H1 (cell line): ENCODE measurements around the gene PLCXD1. TPM values are rescaled to one million over a fixed set of nuclear protein-coding genes. Genes with fewer than 3 reads are reported as not detected.

Experiments
- polyA plus RNA-seq, 7 experiments: library from polyadenylated mRNA; depleted of rRNA in 3 of 7; stranded (reverse) in 5 of 7; unstranded in 2 of 7; fragments of >200 nt in 5 of 7; fragments of 200-250 nt in 2 of 7; gene quantifications; 1 replicate in 5 of 7; 2 replicates in 1 of 7; 4 replicates in 1 of 7; pipeline versions ENCODE4 v1.2.1 to v1.2.3, GENCODE V29; 2011 to 2013; ENCODE audit warnings: missing spikeins in 2 of 7, mixed read lengths in 2 of 7
- total RNA-seq: library from RNA; stranded (reverse); fragmentation: NEBNext Ultra II Directional; extraction: Animal tissue kit (Norgen Biotek cat#: 25700); gene quantifications from 2 replicates; pipeline ENCODE4 v1.2.1, GENCODE V29; 2021

The PLCXD1 gene
- total and polyA plus RNA-seq, 2 of the 8 experiments (the other 6 are each of a cell fraction or from before 2014, with no cell fraction given), result 93.6 to 124 TPM

Other genes with a start within 250 kb of the PLCXD1 start
- gene GTPBP6, start 37.4 kb downstream of the PLCXD1 start, total RNA-seq, result 55.4 and 57.1 TPM in 2 replicates
- 33.9 and 59.0 TPM in 2 replicates for gene GTPBP6, start 37.4 kb downstream of the PLCXD1 start, polyA plus RNA-seq (2011; rRNA removed)
- gene PPP2R3B, start 105.5 kb downstream of the PLCXD1 start, total RNA-seq, result 84.3 and 86.7 TPM in 2 replicates
- 47.6 and 80.1 TPM in 2 replicates for gene PPP2R3B, start 105.5 kb downstream of the PLCXD1 start, polyA plus RNA-seq (2011; rRNA removed)